ENCODE data around the gene TSPAN31. TPM values are rescaled to one million over a fixed set of nuclear protein-coding genes. Genes with fewer than 3 reads are reported as not detected.

The TSPAN31 gene
- total RNA-seq, 1 donor from 2014 or later = 41.1 TPM

GRCh38 chr12:57741413-57741789 lies 3.4 kb upstream of the TSPAN31 start:
- H3K27me3 ChIP-seq (ENCODE audit: low read depth) = peaks cover 36% of the 10 kb centered on the region
- peaks cover 2% of the 10 kb centered on the region for H3K36me3 ChIP-seq
- H3K27ac ChIP-seq = peak overlapping the region; percentile 56
- intact Hi-C loops (cut with DNase I) = no loop called here
- TF ChIP-seq CTCF (IDR thresholded peaks at IDR 0.05) = no peak
- no peak for DNase-seq
- ATAC-seq = no peak
- H3K9me3 ChIP-seq = no peaks in the 10 kb centered on the region
- H3K4me1 ChIP-seq = peaks cover 44% of the 10 kb centered on the region
- H3K4me3 ChIP-seq = peak overlapping the region; percentile 53

- Histone ChIP-seq H3K27ac (peak overlapping the region; percentile 56), H3K4me3 (peak overlapping the region; percentile 53), H3K9me3 (no peaks in the 10 kb centered on the region), H3K27me3 (ENCODE audit: low read depth) (peaks cover 29% of the 10 kb centered on the region), H3K36me3 (peaks cover 9% of the 10 kb centered on the region), H3K4me1 (peaks cover 39% of the 10 kb centered on the region)
- intact Hi-C loops (cut with DNase I) = no loop called here
- DNase-seq (peak; percentile 73), ATAC-seq (peak; percentile 12 to 13)
- peak; percentile 23 for TF ChIP-seq CTCF (IDR thresholded peaks at IDR 0.05)
These were observed 2.7 kb upstream of the TSPAN31 start for GRCh38 chr12:57741844-57742738.

GRCh38 chr12:57743769-57744168 lies 1.1 kb upstream of the TSPAN31 start:
- peaks cover 27% of the 10 kb centered on the region for H3K4me1 ChIP-seq
- ATAC-seq (no peak), DNase-seq (no peak)
- no peak for TF ChIP-seq CTCF (IDR thresholded peaks at IDR 0.05)
- peak overlapping the region; percentile 75 for H3K4me3 ChIP-seq
- intact Hi-C loops (cut with DNase I) = no loop called here
- no peaks in the 10 kb centered on the region for H3K9me3 ChIP-seq
- peaks cover 26% of the 10 kb centered on the region for H3K36me3 ChIP-seq
- H3K27me3 ChIP-seq (ENCODE audit: low read depth) = peaks cover 14% of the 10 kb centered on the region
- peak overlapping the region; percentile 95 for H3K27ac ChIP-seq

GRCh38 chr12:57744194-57744776 lies 554 bp upstream of the TSPAN31 start:
- H3K27ac ChIP-seq = peak overlapping the region; percentile 95
- no peaks in the 10 kb centered on the region for H3K9me3 ChIP-seq
- H3K4me3 ChIP-seq = peak overlapping the region; percentile 75
- ATAC-seq (peak; percentile 78 to 84), DNase-seq (peak; percentile 80)
- H3K27me3 ChIP-seq (ENCODE audit: low read depth) = peaks cover 11% of the 10 kb centered on the region
- no peak for TF ChIP-seq CTCF (IDR thresholded peaks at IDR 0.05)
- peaks cover 21% of the 10 kb centered on the region for H3K4me1 ChIP-seq
- peaks cover 31% of the 10 kb centered on the region for H3K36me3 ChIP-seq
- intact Hi-C loops (cut with DNase I) = no loop called here

- ATAC-seq (peak in 1 of 2 donors; percentile 0), DNase-seq (no peak)
- intact Hi-C loops (cut with DNase I) = no loop called here
- TF ChIP-seq CTCF (IDR thresholded peaks at IDR 0.05) = no peak
- Histone ChIP-seq H3K27me3 (ENCODE audit: low read depth) (peaks cover 5% of the 10 kb centered on the region), H3K4me1 (peaks cover 22% of the 10 kb centered on the region), H3K36me3 (peaks cover 43% of the 10 kb centered on the region), H3K9me3 (no peaks in the 10 kb centered on the region), H3K27ac (peak overlapping the region; percentile 95), H3K4me3 (peak overlapping the region; percentile 75)
These were observed 644 bp downstream of the TSPAN31 start for GRCh38 chr12:57745485-57745881.

Measured in lower lobe of right lung (tissue), 2 donors.